Measurements from ENCODE around the gene RRBP1. TPM values are rescaled to one million over a fixed set of nuclear protein-coding genes. Genes with fewer than 3 reads are reported as not detected.

The RRBP1 gene
- total RNA-seq, 1 donor from 2014 or later = 83.0 TPM

DNA sequence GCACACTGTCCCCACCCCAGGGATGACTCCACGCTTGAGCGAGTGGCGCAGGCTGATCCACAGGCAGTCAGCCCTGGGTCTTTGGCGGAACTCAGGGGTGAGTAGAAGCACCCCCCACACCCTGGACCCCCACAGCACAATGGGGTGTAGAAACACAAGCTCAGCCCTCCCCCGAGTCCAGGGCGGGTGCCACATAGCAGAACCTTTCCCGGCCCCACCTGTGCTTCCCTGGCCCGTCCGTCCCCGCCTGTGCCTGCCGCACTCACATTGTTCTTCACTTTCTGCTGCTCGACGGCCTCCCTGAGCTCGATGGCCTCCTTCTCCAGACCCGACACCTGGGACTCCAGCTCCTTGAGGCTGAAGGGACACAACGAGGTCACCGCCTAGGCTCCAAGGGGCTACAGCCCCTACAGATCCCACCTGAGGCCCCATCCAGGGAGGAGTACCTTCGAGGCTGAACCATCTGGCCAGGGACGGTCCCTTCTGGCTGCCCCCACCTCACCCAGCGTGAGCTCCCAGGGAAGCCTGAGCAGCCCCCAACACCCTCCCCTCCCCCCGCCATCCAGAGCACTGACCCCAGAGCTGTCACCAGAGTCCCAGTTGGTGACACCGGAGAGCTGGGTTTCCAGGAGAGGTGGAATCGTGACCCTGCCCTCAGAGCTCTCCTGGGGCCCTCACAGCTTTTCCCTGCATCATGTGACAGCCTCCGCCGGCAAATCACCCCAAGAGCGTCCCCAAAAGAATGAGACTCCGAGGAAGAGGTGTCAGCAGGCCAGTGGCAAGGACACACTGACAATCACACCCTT, 56.6 kb downstream of the RRBP1 start:
- intact Hi-C loops (cut with micrococcal nuclease) = no loop called here

DNA sequence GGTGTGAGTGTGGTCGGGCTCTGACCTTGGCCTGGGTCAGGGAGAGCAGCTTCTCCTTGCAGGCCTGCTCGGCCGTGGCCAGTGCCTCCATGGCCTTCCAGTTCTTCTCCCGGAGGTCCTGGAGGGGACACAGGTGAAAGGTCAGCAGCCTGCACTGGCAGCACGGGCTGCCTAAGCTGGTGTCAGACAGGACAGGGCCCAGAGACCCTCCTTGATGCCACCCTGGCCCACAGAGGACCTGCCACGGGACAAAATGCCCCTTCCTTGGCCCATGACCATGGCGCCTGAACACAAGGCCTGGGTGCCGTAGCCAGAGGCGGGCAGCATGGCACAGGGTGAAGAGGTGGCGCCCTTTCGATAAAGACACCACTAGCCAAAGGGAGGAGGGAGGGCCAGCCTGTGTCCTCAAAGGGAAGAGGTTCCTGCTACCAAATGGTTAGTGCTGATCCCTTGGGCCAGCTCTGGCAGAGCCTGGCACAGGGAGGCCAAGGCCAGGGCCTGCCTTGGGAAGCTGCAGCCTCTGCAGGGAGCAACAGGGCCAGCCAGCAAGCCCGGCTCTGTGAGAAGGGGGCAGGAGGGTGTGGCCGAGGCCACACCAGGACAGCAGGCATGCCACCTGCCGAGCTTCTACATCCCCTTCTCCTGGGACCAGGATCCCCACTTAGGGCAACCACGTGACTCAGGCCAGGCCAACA, 57.3 kb downstream of the RRBP1 start:
- intact Hi-C loops (cut with micrococcal nuclease) = no loop called here

DNA sequence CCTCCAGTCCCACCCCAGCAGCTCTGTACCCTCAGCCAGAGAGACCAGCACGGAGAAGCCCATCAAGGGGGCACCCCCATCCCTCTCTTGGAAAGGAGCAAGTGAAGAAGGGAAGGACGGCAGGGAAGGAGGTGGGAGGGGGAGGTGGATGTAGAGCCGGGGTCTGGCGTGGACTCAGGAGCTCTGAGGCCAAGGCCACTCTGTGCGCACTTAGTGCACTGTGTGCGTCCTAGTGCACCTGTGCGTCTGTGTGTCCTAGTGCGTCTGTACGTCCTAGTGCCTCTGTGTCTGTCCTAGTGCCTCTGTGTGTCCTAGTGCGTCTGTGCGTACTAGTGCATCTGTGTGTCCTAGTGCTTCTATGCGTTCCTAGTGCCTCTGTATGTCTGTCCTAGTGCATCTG, 58.0 kb downstream of the RRBP1 start:
- intact Hi-C loops (cut with micrococcal nuclease) = no loop called here

- intact Hi-C loops (cut with micrococcal nuclease) = no loop called here
Observed at GRCh38 chr20:17622851-17623508, 59.1 kb downstream of the RRBP1 start.

DNA sequence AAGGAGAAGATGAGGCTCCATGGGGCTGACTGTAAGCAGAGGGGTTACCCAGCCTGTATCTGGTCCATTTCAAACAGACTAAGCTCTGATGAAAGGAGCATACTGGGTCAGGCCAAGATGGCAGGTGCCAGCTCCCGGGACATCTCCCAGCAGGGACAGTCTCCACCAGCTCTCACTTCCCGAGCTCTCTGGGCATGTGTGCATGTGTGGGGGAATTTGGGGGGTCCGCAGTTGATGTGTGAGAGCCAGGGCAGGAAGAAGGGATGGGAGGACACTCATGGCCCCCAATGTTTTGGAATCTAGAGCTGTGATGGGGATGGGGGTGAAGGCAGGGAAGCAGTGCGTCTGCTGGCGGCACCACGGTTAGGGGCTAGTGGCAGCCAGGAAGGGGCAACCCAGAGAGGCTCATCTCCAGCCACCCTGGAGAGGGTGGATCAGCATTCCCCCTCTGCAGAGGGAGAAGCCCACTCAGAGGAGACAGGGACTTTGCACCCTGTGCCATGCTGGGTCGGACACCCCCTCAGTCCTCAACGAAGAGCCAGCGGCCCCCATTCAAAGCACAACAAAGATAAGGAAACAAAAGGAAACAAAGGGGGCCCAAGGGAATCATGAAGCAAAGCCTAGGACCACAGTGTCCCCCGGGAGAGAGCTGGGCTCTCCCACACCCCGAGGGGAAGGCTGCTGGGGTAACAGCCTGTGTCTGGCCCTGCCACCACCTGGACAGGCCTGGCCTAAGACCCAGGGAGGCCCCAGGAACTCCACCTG, 59.8 kb downstream of the RRBP1 start:
- intact Hi-C loops (cut with micrococcal nuclease) = no loop called here

GRCh38 chr20:17621229-17621968, 60.6 kb downstream of the RRBP1 start:
- intact Hi-C loops (cut with micrococcal nuclease) = no loop called here

DNA sequence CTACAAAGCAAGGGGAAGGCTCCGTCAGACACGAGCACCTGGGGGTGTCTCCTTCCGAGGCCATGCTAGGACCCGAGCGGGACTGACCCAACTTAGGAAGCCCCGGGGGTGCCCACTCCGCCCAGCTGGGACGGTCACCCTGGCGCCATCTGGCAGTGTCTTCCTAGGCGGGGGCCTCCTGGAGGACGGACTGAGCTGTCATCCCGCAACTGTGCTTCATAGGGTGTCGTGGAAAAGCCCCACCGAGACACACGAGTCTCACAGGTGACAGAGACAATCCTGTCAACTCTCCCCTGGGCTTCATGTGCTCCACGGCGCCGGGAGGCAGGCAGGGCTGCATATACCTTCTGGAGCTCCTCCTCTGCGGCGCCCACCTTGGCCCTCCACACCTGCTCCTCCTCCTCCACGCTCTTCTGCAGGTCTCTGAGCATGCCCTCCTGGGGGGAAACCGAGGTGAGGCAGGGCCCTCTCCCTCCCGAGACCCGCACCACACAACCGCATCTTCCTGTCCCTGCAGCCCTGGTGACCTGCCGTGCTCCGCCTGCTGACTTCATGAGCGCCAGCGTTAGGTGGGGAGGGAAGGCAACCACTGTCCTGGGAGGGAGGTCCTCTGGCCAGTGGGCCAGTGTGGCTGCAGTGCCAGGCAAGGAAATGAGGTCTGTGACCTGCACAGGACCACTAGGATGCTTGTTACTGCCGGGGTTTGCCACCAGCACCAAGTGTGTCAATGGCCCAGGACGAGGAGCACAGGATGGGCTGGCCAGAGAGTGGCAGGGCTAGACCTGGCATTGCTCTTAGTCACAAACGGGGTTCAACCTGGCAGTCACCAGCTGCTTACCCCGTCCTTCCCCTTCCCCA, 61.4 kb downstream of the RRBP1 start:
- intact Hi-C loops (cut with micrococcal nuclease) = no loop called here

GRCh38 chr20:17619351-17620093, 62.5 kb downstream of the RRBP1 start:
- intact Hi-C loops (cut with micrococcal nuclease) = no loop called here

DNA sequence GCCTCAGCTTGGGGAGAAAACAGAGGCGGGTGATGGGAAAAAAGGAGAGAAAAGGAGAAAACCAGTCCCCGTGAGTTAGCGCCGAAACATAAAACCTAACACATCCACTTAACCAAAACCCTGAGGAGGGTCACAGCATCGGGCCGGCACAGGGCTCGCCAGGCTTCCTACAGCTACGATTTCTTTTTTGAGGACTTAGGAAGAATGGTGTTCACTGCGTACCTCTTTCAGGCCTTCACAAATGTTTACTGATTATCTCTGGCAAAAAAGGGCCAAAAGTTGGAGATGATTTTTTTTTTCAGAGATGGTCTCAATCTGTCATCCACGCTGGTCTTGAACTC, 63.4 kb downstream of the RRBP1 start:
- intact Hi-C loops (cut with micrococcal nuclease) = no loop called here

DNA sequence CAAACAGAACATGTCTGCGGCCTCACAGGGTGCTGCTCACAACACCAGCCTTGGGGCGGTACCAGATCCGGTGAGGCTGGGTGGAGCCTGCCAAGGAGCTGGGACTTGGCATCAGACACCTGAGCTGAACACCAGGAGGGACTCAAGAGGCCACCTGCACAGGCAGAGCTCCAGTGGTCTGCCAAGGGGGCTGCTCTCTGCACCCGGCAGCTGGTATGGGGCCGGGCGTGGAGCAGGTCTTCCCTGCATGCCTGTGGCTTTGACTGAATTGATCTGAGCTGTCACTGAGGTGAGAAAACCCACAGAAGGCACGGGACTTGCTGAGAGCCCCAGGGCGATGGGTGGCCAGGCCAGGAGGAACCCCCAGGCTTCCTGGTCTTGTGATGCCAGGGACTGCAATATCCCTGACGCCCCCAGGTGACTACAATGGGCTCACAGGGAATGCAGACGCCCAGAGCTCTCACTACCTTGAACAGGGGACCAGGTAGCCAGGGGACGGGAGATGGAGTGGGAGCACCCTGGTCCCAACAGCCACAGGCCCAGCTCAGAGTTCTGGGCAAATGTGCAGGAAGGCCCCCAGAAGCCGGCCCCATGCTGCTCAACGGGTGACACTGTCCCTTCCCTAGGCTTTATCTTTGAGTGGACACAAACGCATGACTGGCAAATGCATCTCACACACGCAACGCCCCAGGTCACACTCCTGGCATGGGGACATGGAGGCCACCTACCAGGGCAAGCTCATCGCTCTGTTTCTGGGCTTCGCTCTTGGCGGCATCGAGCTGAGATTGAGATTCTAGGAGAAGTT, 64.0 kb downstream of the RRBP1 start:
- intact Hi-C loops (cut with micrococcal nuclease) = loop anchor here (1.0 kb wide), 2 partner anchors 81 to 113 kb away; no protein-coding TSS in a partner anchor

DNA sequence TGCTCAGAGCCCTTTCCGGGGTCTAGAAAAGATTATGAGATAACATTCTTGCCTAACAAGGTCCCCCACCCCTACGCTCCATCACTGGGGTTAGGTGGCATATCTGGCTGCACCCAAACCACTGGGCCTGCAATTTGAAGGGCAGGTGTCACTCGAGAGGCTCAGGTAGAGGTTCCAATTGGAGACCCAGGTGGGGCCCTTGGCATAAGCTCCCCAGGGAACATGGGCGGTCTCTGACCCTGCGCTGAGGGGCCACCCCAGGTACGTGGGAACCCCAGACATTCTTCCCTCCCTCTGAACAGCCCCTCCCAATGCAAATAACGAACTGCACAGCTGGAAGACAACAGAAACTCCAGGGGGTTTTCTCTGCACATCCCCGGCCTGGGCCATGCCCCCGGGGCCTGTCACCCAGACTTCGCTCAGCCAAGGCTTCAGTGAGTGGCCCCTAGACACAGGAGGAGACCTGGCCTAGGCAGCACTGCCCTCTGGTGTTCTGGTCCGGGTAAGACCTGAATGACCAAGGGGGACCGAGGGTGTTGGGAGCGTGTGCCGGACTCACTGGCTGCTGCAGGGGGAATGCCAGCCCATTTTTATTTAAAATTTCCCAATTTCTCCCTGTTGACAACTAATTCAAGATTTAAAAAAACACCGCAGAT, 64.7 kb downstream of the RRBP1 start:
- intact Hi-C loops (cut with micrococcal nuclease) = loop anchor here (1.0 kb wide), 2 partner anchors 80 to 112 kb away; no protein-coding TSS in a partner anchor

DNA sequence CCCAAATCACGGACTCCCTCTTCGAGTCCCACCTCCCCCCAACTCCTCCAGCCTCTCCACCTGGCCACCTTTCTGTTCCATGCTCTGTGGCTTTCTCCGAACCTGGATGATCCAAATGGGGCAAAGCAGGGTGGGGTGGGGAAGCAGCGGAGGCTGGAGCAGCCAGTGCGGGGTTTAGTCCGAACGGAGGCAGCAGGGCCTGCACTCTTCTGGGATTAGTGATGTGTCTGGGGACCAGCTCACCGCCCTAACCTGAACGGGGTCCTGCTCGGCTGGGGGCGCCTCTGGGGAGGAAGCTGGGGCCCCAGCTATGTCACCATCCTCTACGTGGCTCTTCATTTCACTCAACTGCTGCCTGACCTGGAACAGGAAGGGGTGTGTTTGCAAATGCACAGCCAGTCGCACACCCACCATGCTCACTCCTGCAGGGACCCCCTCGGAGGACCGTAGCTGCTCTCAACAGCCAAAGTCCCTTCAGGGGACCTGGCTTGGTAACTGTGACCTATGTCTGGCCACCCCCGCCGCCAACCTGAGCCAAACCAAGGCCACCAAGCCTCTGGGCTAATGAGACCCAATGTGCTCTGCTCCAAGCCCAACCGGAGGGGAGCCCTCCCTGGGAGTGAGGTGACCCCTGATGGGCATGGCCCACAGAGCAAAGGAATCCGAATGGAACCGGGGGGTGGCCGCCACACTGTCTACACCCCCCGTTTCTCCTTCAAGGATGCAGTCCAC, 65.4 kb downstream of the RRBP1 start:
- intact Hi-C loops (cut with micrococcal nuclease) = loop anchor here (1.0 kb wide), 2 partner anchors 79 to 111 kb away; no protein-coding TSS in a partner anchor

DNA sequence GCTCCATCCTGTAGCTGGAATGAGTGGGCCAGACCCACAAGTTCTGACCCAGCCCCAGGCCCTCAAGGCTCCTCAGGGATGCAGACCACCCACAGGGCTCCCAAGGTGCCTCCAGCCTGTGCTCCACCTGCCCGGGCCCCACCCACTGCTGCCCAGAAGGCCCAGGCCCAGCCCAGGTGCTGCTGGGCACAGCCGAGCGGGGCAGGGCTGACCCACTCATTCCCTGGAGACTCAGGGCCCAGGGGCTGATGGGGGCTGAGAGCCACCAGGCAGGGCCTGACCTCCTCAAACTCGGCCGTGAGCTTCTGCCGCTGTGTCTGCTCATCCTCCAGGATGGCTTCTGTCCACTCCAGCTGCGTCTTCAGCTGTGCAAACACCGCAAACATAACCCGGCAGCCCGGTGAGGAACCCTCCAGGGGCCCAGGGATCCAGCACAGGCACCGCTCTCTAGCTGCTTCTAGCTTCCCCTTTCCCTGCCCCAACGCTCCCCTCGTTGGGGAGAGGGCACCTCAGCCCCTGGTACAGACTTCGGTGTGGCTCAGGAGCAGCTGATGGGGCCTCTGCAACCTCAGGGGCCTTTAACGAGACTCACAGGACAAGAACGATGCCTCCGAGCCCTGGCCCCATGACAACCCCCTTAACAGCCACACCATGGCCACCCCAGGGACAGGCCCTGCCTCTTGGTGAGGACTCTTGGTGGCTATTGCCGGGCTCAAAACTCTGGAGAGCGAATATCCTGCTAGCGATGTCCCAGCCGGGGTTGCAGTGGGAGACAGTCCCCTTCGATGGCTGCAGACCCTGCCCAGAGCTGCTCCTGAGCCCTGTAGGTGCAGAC, 66.2 kb downstream of the RRBP1 start:
- intact Hi-C loops (cut with micrococcal nuclease) = no loop called here

DNA sequence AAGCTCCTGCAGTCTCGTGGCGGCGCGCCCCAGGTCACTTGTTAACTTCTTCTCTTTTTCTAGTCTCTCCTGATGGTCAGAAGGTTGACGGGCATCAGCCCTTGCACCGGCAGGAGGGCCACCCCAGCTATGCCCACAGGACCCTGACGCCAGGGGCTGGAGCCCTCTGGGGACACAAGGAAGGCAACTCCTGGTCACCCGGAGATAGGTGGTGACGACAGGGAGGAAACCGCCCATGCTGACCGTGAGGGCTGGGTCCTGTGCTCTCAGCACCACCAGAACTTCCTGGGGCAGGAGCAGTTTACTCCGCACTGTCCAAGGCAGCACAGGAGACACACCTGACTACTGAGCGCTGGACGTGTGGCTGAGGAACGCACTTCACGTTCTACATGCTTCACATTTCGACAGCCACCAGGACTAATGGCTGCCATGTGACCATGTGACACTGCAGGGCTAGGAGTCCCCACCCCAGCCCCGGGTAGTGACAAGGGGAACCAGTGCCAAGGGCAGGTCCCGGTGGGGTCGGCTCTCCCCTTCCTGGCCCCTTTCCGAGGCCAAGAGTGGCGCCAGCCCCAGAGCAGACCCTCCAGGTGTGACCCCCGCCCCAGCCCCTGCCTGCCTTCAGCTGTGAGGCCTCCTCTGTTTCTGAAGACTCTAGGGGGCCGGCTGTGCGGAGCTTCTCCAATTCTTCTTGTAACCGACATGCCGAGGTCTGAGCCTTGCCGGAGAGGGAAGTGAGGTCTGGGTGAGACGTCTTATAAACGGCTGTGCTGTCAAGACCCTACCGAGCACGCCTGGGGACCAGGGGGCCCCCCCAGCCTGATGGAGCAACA, 67.0 kb downstream of the RRBP1 start:
- intact Hi-C loops (cut with micrococcal nuclease) = no loop called here

DNA sequence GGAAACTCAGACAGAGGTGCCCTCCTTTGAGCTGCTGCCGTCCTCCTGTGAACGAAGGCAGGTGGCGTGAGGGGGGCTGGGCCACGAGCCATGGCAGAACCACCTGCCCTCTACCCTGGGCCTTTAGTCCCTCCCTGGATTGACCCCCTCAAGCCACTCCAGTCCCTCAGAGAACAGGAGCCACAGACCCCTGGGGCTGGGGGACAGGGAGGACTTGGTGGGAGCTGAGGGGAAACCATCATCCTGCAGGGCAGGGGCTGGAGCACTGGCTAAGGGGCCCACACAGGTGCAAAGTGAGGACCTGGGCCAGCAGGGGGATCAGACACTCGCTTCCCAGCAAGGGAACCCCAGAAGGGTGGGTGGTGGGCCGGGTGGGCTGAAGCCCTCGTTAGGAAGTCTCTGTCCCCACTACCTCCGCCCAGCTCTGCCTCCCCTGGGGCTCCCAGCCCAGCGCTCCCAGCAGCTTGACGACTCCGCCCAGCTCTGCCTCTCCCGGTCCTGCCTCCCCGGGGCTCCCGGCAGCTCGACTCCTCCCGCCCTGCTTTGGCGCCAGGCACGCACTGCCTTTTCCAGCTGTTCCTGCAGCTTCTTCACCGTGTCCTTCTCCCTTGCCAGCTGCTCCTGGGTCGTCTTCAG, 67.7 kb downstream of the RRBP1 start:
- intact Hi-C loops (cut with micrococcal nuclease) = no loop called here

Measured in T-helper 2 cell treated with Interferon-gamma antibody and Interleukin-4, amounts not matched to agents 100 ng/mL and 5 ng/mL, for 36 hours (primary cell).